WTC11 (cell line): ENCODE data around the gene SAMSN1.

Source experiments
- ERG ChIP-seq: fragments of 250-450 bp; sonication (Bioruptor Pico); IDR thresholded peaks from 2 replicates; pipeline ENCODE4 v1.8.0; 2021; ENCODE audit warnings: mild to moderate bottlenecking
- FOXP1 ChIP-seq: sonication (generic); formaldehyde crosslinking; IDR thresholded peaks from 2 replicates; pipeline ENCODE4 v1.8.0; 2022; ENCODE audit warnings: missing genetic modification reagents, mild to moderate bottlenecking, moderate library complexity, borderline replicate concordance
- KAT7 ChIP-seq: sonication (generic); formaldehyde crosslinking; IDR thresholded peaks from 2 replicates; pipeline ENCODE4 v1.8.1; 2023; ENCODE audit warnings: missing genetic modification reagents, mild to moderate bottlenecking, borderline replicate concordance
- TEAD1 ChIP-seq: sonication (generic); formaldehyde crosslinking; IDR thresholded peaks from 2 replicates; pipeline ENCODE4 v1.8.0; 2022; ENCODE audit warnings: mild to moderate bottlenecking, missing genetic modification reagents
- TF ChIP-seq, protein P1 (sequence below): fragments of 200-600 bp; IDR thresholded peaks from 2 replicates; pipeline ENCODE4 v1.8.0; 2022; ENCODE audit warnings: antibody characterized with exemption
- TF ChIP-seq, protein P2 (sequence below): sonication (generic); formaldehyde crosslinking; IDR thresholded peaks from 2 replicates; pipeline ENCODE4 v1.8.1; 2022; ENCODE audit warnings: low read depth, missing genetic modification reagents, borderline replicate concordance

DNA sequence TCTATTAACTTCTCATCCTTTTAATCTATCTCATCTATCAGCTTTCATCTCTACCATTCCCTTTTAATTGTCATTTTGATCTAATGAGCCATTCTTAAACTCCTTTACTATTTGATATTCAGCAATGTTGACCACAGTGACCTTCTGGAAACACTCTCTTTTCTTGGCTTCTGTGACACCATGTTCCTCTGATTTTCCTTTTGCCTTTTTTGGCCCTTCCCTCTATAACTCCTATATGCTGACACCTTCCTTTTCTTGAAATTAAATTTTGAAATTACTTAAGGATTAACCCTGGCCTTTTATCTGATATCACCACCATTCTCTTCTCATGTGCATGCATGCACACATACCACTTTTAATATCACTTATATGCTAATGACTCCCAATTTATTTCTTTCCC is 41.2 kb upstream of the SAMSN1 start:
- TF ChIP-seq FOXP1 (CRISPR knock-in tag), result no peak
- TF ChIP-seq, protein P1, sequence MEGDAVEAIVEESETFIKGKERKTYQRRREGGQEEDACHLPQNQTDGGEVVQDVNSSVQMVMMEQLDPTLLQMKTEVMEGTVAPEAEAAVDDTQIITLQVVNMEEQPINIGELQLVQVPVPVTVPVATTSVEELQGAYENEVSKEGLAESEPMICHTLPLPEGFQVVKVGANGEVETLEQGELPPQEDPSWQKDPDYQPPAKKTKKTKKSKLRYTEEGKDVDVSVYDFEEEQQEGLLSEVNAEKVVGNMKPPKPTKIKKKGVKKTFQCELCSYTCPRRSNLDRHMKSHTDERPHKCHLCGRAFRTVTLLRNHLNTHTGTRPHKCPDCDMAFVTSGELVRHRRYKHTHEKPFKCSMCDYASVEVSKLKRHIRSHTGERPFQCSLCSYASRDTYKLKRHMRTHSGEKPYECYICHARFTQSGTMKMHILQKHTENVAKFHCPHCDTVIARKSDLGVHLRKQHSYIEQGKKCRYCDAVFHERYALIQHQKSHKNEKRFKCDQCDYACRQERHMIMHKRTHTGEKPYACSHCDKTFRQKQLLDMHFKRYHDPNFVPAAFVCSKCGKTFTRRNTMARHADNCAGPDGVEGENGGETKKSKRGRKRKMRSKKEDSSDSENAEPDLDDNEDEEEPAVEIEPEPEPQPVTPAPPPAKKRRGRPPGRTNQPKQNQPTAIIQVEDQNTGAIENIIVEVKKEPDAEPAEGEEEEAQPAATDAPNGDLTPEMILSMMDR, result no peak
- no peak for TF ChIP-seq KAT7
- no peak for TF ChIP-seq ERG
- TF ChIP-seq, protein P2, sequence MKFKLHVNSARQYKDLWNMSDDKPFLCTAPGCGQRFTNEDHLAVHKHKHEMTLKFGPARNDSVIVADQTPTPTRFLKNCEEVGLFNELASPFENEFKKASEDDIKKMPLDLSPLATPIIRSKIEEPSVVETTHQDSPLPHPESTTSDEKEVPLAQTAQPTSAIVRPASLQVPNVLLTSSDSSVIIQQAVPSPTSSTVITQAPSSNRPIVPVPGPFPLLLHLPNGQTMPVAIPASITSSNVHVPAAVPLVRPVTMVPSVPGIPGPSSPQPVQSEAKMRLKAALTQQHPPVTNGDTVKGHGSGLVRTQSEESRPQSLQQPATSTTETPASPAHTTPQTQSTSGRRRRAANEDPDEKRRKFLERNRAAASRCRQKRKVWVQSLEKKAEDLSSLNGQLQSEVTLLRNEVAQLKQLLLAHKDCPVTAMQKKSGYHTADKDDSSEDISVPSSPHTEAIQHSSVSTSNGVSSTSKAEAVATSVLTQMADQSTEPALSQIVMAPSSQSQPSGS (CRISPR knock-in tag), result no peak
- TF ChIP-seq TEAD1 (CRISPR knock-in tag), result no peak
